K562 (cell line): ENCODE results near the gene UTP25. TPM values are rescaled to one million over a fixed set of nuclear protein-coding genes. Genes with fewer than 3 reads are reported as not detected.

Experiments used
- ATAC-seq: fragments of 200-7000 bp; cut with Tn5 transposase; 3 replicates; pipeline ENCODE4 v1.9.1; 2020; ENCODE audit warnings: moderate library complexity
- BruUV-seq: library from RNA; stranded (reverse); fragments of 400-500 nt; replicated peaks from 2 replicates; lab custom pipeline; 2021; lab: Mats Ljungman, UMichigan
- CTCF ChIA-PET: fragments of 300-600 bp; formaldehyde crosslinking; extraction: SDS; loops from one replicate; lab custom pipeline; 2021; ENCODE audit warnings: low intra/inter-chr PET ratio; lab: Yijun Ruan, JAX
- POLR2A ChIA-PET: fragments of 300-600, 350-650 bp; sonication (Branson Sonifier 250); formaldehyde crosslinking; extraction: SDS; loops from one replicate; lab custom pipeline; 2021; ENCODE audit warnings: antibody characterized with exemption, inconsistent platforms; lab: Yijun Ruan, JAX
- DNase-seq, 4 experiments: peaks; one replicate each; pipeline versions ENCODE4 v3.0.0 to v3.0.0-alpha.2; 2011 to 2018; ENCODE audit warnings: low spot score in 3 of 4, mixed read lengths in 3 of 4; ENCODE audit errors: extremely low read depth in 1 of 4
- FAIRE-seq: peaks from 2 replicates; lab custom pipeline; 2011; peaks lifted over from hg19 to GRCh38; lab: Jason Lieb, UNC
- H2AFZ ChIP-seq: 2 replicates; pipeline ENCODE4 v1.6.0; 2011; ENCODE audit warnings: low read depth, low read length, control low read depth, inconsistent platforms
- H3K27ac ChIP-seq: fragments of 200-600 bp; 3 replicates; pipeline ENCODE4 v1.8.0; 2011; ENCODE audit warnings: low read depth, mild to moderate bottlenecking, control low read depth, inconsistent platforms, low read length, moderate library complexity, mixed read lengths; ENCODE audit errors: extremely low read depth
- H3K27me3 ChIP-seq, 2 experiments: fragments of 300-600 bp in 1 of 2; 2 replicates in 1 of 2; 3 replicates in 1 of 2; pipeline versions ENCODE4 v1.6.0 to v1.8.0; 2011; ENCODE audit warnings: inconsistent platforms in 2 of 2, low read length in 2 of 2, mild to moderate bottlenecking in 1 of 2, mixed read lengths in 1 of 2, moderate library complexity in 1 of 2; ENCODE audit not compliant: control insufficient read depth in 2 of 2, insufficient read depth in 2 of 2
- H3K36me3 ChIP-seq: fragments of 300-600 bp; 3 replicates; pipeline ENCODE4 v1.8.0; 2011; ENCODE audit warnings: mild to moderate bottlenecking, low read length, inconsistent platforms; ENCODE audit not compliant: control insufficient read depth, insufficient read depth
- H3K4me1 ChIP-seq, 2 experiments: fragments of 200-600 bp in 1 of 2; replicated peaks in 1 of 2; 2 replicates in 1 of 2; 3 replicates in 1 of 2; pipeline versions ENCODE4 v1.5.1 to v1.8.0; 2011; ENCODE audit warnings: inconsistent platforms in 2 of 2, low read length in 2 of 2, mild to moderate bottlenecking in 1 of 2, mixed read lengths in 1 of 2, moderate library complexity in 1 of 2; ENCODE audit not compliant: control insufficient read depth in 2 of 2, insufficient read depth in 2 of 2
- H3K4me2 ChIP-seq: 2 replicates; pipeline ENCODE4 v1.6.1; 2011; ENCODE audit warnings: low read length, control low read depth, inconsistent platforms, mixed read lengths; ENCODE audit not compliant: insufficient read depth
- H3K4me3 ChIP-seq: fragments of 200-600 bp; sonication (generic), shearing (Covaris generic); 2 replicates; pipeline ENCODE4 v1.5.1; 2016; ENCODE audit warnings: control low read depth, inconsistent platforms
- H3K79me2 ChIP-seq: fragments of 200-600 bp; 3 replicates; pipeline ENCODE4 v1.8.0; 2011; ENCODE audit warnings: low read length, inconsistent platforms; ENCODE audit not compliant: control insufficient read depth, insufficient read depth
- H3K9ac ChIP-seq, 2 experiments: 2 replicates each; pipeline versions ENCODE4 v1.6.0 to v1.6.1; 2011; ENCODE audit warnings: low read depth in 2 of 2, low read length in 2 of 2, control low read depth in 1 of 2, inconsistent platforms in 1 of 2, mild to moderate bottlenecking in 1 of 2, mixed read lengths in 1 of 2; ENCODE audit not compliant: insufficient read depth in 1 of 2
- H3K9me1 ChIP-seq: one replicate; pipeline ENCODE4 v1.6.0; 2011; ENCODE audit warnings: inconsistent platforms, mild to moderate bottlenecking, low read length, moderate library complexity; ENCODE audit not compliant: control insufficient read depth, insufficient read depth
- H3K9me3 ChIP-seq: replicated peaks from 2 replicates; pipeline ENCODE4 v1.5.1; 2011; ENCODE audit warnings: low read depth, low read length, inconsistent platforms; ENCODE audit not compliant: control insufficient read depth, insufficient read depth
- H4K20me1 ChIP-seq: replicated peaks from 2 replicates; pipeline ENCODE4 v1.6.1; 2011; ENCODE audit warnings: low read length, inconsistent platforms, mixed read lengths; ENCODE audit not compliant: control insufficient read depth, insufficient read depth
- ATF3 ChIP-seq, 2 experiments: fragments of 450-650 bp in 1 of 2; sonication (generic) in 1 of 2; formaldehyde crosslinking in 1 of 2; IDR thresholded peaks in 1 of 2; conservative IDR thresholded peaks in 1 of 2; 2 replicates each; pipeline versions ENCODE4 v1.6.1 to v1.8.1; 2016 to 2023; ENCODE audit warnings: mild to moderate bottlenecking in 2 of 2, moderate library complexity in 2 of 2, inconsistent platforms in 1 of 2, missing genetic modification reagents in 1 of 2
- HMGN3 ChIP-seq: IDR thresholded peaks from 2 replicates; pipeline ENCODE4 v1.6.1; 2011; ENCODE audit warnings: borderline replicate concordance, low read depth, mild to moderate bottlenecking, mixed read lengths, low read length; ENCODE audit not compliant: insufficient read length; ENCODE audit errors: extremely low read depth
- HSF4 ChIP-seq: fragments of 250-450 bp; sonication (Bioruptor Pico); IDR thresholded peaks from 2 replicates; pipeline ENCODE4 v2.1.2; 2022; ENCODE audit warnings: mild to moderate bottlenecking, moderate library complexity, borderline replicate concordance
- RB1 ChIP-seq: fragments of 450-650 bp; IDR thresholded peaks from 2 replicates; pipeline ENCODE4 v1.6.1; 2017; ENCODE audit warnings: low read depth, mild to moderate bottlenecking
- SMAD3 ChIP-seq: fragments of 450-650 bp; formaldehyde crosslinking; conservative IDR thresholded peaks from 2 replicates; pipeline ENCODE4 v1.4.0; 2020; ENCODE audit warnings: mild to moderate bottlenecking
- STAT5B ChIP-seq: fragments of 250-450 bp; sonication (Bioruptor Pico); IDR thresholded peaks from 2 replicates; pipeline ENCODE4 v1.8.0; 2021; ENCODE audit warnings: mild to moderate bottlenecking, inconsistent platforms
- TRIM24 ChIP-seq, 2 experiments: fragments of 450-650 bp; IDR thresholded peaks; 2 replicates each; pipeline ENCODE4 v1.6.1; 2016
- ZNF282 ChIP-seq: sonication (generic); formaldehyde crosslinking; IDR thresholded peaks from 2 replicates; pipeline ENCODE4 v1.8.1; 2023; ENCODE audit warnings: missing genetic modification reagents
- ZNF551 ChIP-seq: fragments of 250-450 bp; sonication (Bioruptor Pico); IDR thresholded peaks from 2 replicates; pipeline ENCODE4 v1.5.0; 2021; ENCODE audit warnings: mild to moderate bottlenecking, moderate library complexity
- ZNF778 ChIP-seq: fragments of 450-650 bp; formaldehyde crosslinking; IDR thresholded peaks from 2 replicates; pipeline ENCODE4 v1.4.0; 2020; ENCODE audit warnings: mild to moderate bottlenecking, moderate library complexity
- WGBS: fragments of 100-300 bp; shearing (Covaris generic); methylation state at CpG from one replicate; pipeline ENCODE4 v1.1.6; 2016; ENCODE audit warnings: low coverage, mixed read lengths; ENCODE audit not compliant: insufficient coverage; ENCODE audit errors: missing lambda C conversion rate; 5-methylcytosine and 5-hydroxymethylcytosine counted together
- in situ Hi-C: fragments of 300-500 bp; cut with MboI; formaldehyde crosslinking; loops from 4 replicates; pipeline ENCODE4 v1.15.0; 2018; ENCODE audit warnings: inconsistent platforms, mixed read lengths
- intact Hi-C: fragments of 100-400 bp; cut with micrococcal nuclease; formaldehyde crosslinking; loops from 2 replicates; pipeline ENCODE4 v1.14.2; 2022
- polyA plus RNA-seq, 8 experiments: library from polyadenylated mRNA; depleted of rRNA in 4 of 8; stranded (reverse) in 5 of 8; unstranded in 3 of 8; fragments of >200 nt; fragmentation: Nextera tagmentation in 2 of 8; fragmentation: Illumina TruSeq in 1 of 8; extraction: Ambion mirVana in 2 of 8; extraction: Trizol in 1 of 8; gene quantifications; 2 replicates each; pipeline versions ENCODE4 v1.2.1 to v1.2.3, GENCODE V29; 2011 to 2014; ENCODE audit warnings: inconsistent platforms in 1 of 8, missing spikeins in 1 of 8
- total RNA-seq, 7 experiments: library from RNA; depleted of rRNA in 6 of 7; stranded (reverse); fragments of >200 nt in 6 of 7; fragmentation: Illumina TruSeq in 2 of 7; extraction: Trizol in 2 of 7; gene quantifications; 2 replicates each; pipeline versions ENCODE4 v1.2.1 to v1.2.3, GENCODE V29; 2011 to 2021; ENCODE audit warnings: low replicate concordance in 1 of 7
- TF ChIP-seq, protein P1 (sequence below), 2 experiments: fragments of 450-650 bp; formaldehyde crosslinking in 1 of 2; IDR thresholded peaks; 2 replicates each; pipeline versions ENCODE4 v1.4.0 to v1.6.1; 2014 to 2020; ENCODE audit warnings: mild to moderate bottlenecking in 2 of 2, borderline replicate concordance in 1 of 2, low read depth in 1 of 2
- TF ChIP-seq, protein P2 (sequence below): fragments of 450-650 bp; IDR thresholded peaks from one replicate; pipeline ENCODE4 v1.6.1; 2018; ENCODE audit warnings: mild to moderate bottlenecking, moderate library complexity; ENCODE audit not compliant: partially characterized antibody

The UTP25 gene
- total and polyA plus RNA-seq, 9 of the 15 experiments (the other 6 are each of a cell fraction or from before 2014, with no cell fraction given): 5.7 to 17.6 (median 12.0) TPM

DNA sequence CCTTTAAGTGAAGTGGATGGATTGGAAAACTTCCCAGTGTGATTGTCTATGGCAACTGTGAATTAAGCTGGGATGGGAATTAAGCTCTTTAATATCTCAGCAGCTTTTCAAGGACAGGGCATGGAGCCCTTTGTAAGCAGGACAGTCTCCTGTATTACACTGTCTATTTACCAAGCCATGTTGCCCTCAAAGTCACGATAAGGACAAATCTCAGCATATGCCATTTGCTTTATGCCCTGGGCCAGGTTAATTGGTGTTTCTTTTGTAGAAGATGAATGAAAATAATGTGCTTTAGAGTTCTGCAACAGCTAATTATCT is 17.6 kb downstream of the UTP25 start:
- FAIRE-seq (no peak), ATAC-seq (no peak), DNase-seq (no peak)
- Histone ChIP-seq H3K9me1 (no peaks in the 10 kb centered on the region), H4K20me1 (no peaks in the 10 kb centered on the region), H3K9ac (no peak overlapping the region), H3K79me2 (no peaks in the 10 kb centered on the region; the same call in 2 of the 3 replicates), H2AFZ (no peak overlapping the region), H3K4me1 (no peaks in the 10 kb centered on the region), H3K4me3 (no peak overlapping the region), H3K4me2 (no peak overlapping the region), H3K9me3 (no peaks in the 10 kb centered on the region), H3K27ac (no peak overlapping the region), H3K36me3 (peaks cover 95% of the 10 kb centered on the region), H3K27me3 (no peaks in the 10 kb centered on the region)
- no TSS peak for BruUV-seq
- POLR2A ChIA-PET: interaction anchor here (0.9 to 2.8 kb wide), 5 partner anchors 10 to 140 kb away, joined by 3 to 9 read pairs (median 4); partner anchors contain the start of gene UTP25
- CTCF ChIA-PET: no interaction called here
- in situ Hi-C loops (no loop called here), intact Hi-C loops (no loop called here)
- 90% methylated on average over 1 of the region's 1 CpG for WGBS
- TF ChIP-seq, protein P1, sequence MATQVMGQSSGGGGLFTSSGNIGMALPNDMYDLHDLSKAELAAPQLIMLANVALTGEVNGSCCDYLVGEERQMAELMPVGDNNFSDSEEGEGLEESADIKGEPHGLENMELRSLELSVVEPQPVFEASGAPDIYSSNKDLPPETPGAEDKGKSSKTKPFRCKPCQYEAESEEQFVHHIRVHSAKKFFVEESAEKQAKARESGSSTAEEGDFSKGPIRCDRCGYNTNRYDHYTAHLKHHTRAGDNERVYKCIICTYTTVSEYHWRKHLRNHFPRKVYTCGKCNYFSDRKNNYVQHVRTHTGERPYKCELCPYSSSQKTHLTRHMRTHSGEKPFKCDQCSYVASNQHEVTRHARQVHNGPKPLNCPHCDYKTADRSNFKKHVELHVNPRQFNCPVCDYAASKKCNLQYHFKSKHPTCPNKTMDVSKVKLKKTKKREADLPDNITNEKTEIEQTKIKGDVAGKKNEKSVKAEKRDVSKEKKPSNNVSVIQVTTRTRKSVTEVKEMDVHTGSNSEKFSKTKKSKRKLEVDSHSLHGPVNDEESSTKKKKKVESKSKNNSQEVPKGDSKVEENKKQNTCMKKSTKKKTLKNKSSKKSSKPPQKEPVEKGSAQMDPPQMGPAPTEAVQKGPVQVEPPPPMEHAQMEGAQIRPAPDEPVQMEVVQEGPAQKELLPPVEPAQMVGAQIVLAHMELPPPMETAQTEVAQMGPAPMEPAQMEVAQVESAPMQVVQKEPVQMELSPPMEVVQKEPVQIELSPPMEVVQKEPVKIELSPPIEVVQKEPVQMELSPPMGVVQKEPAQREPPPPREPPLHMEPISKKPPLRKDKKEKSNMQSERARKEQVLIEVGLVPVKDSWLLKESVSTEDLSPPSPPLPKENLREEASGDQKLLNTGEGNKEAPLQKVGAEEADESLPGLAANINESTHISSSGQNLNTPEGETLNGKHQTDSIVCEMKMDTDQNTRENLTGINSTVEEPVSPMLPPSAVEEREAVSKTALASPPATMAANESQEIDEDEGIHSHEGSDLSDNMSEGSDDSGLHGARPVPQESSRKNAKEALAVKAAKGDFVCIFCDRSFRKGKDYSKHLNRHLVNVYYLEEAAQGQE (IDR thresholded peaks at IDR 0.05; ENCODE audit: borderline replicate concordance): no peak
- TF ChIP-seq, protein P1 (CRISPR knock-in tag; IDR thresholded peaks at IDR 0.05; ENCODE audit: low read depth): no peak
- TF ChIP-seq HSF4 (CRISPR knock-in tag) (no peak), ZNF778 (no peak), ATF3 (IDR thresholded peaks at IDR 0.05) (no peak), ATF3 (CRISPR knock-in tag; conservative IDR thresholded peaks at IDR 0.05) (no peak), ZNF282 (CRISPR knock-in tag) (no peak), RB1 (no peak), TRIM24 (IDR thresholded peaks at IDR 0.05) (no peak), STAT5B (CRISPR knock-in tag) (no peak), SMAD3 (CRISPR knock-in tag) (no peak), HMGN3 (no peak), ZNF551 (CRISPR knock-in tag) (no peak)
- TF ChIP-seq, protein P2, sequence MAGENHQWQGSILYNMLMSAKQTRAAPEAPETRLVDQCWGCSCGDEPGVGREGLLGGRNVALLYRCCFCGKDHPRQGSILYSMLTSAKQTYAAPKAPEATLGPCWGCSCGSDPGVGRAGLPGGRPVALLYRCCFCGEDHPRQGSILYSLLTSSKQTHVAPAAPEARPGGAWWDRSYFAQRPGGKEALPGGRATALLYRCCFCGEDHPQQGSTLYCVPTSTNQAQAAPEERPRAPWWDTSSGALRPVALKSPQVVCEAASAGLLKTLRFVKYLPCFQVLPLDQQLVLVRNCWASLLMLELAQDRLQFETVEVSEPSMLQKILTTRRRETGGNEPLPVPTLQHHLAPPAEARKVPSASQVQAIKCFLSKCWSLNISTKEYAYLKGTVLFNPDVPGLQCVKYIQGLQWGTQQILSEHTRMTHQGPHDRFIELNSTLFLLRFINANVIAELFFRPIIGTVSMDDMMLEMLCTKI: no peak
